Neural cell (in vitro differentiated cells): Measurements from ENCODE around the gene IFIT5. TPM values are rescaled to one million over a fixed set of nuclear protein-coding genes. Genes with fewer than 3 reads are reported as not detected.
A peak's percentile ranks its signal among the peaks of the same experiment; 100 is the strongest.

ENCODE experiments used
- H2AFZ ChIP-seq: fragments of 200-600, 300-800 bp; sonication (generic), shearing (Covaris generic); 2 replicates; pipeline ENCODE4 v1.6.0; 2014; ENCODE audit warnings: low read depth, mild to moderate bottlenecking, antibody characterized with exemption, low read length, moderate library complexity
- H3F3A ChIP-seq: fragments of 200-600 bp; shearing (Covaris generic); 2 replicates; pipeline ENCODE4 v1.6.1; 2016; ENCODE audit warnings: mild to moderate bottlenecking, moderate library complexity, mixed read lengths, antibody characterized with exemption, low read length; ENCODE audit not compliant: insufficient read depth, poor library complexity, severe bottlenecking
- H3K27ac ChIP-seq: fragments of 200-600, 300-800 bp; sonication (generic), shearing (Covaris generic); 2 replicates; pipeline ENCODE4 v1.5.1; 2014; ENCODE audit warnings: mild to moderate bottlenecking, low read length, moderate library complexity
- H3K27me3 ChIP-seq: fragments of 300-800, 200-600 bp; sonication (generic), shearing (Covaris generic); 2 replicates; pipeline ENCODE4 v1.6.0; 2014; ENCODE audit warnings: mild to moderate bottlenecking, low read depth, low read length, moderate library complexity; ENCODE audit not compliant: insufficient read depth
- H3K36me3 ChIP-seq: fragments of 300-800, 200-600 bp; sonication (generic), shearing (Covaris generic); 2 replicates; pipeline ENCODE4 v1.5.1; 2014; ENCODE audit warnings: mild to moderate bottlenecking, antibody characterized with exemption, low read length, moderate library complexity; ENCODE audit not compliant: insufficient read depth
- H3K4me2 ChIP-seq: fragments of 300-800, 200-600 bp; sonication (generic), shearing (Covaris generic); 2 replicates; pipeline ENCODE4 v1.6.0; 2014; ENCODE audit warnings: mild to moderate bottlenecking, low read length
- H3K4me3 ChIP-seq: fragments of 300-800, 200-600 bp; sonication (generic), shearing (Covaris generic); 2 replicates; pipeline ENCODE4 v1.5.1; 2014; ENCODE audit warnings: mild to moderate bottlenecking, low read length, moderate library complexity
- H3K79me2 ChIP-seq: fragments of 200-600 bp; shearing (Covaris generic); replicated peaks from 2 replicates; pipeline ENCODE4 v1.6.0; 2014; ENCODE audit warnings: mild to moderate bottlenecking, low read length, moderate library complexity; ENCODE audit not compliant: insufficient read depth
- H3K9ac ChIP-seq: fragments of 300-800, 200-600 bp; sonication (generic), shearing (Covaris generic); 2 replicates; pipeline ENCODE4 v1.6.1; 2016; ENCODE audit warnings: mild to moderate bottlenecking, low read length, mixed read lengths
- H3K9me2 ChIP-seq: fragments of 200-600 bp; shearing (Covaris generic); 2 replicates; pipeline ENCODE4 v1.6.1; 2016; ENCODE audit warnings: mild to moderate bottlenecking, low read length, mixed read lengths; ENCODE audit not compliant: insufficient read depth
- H3K9me3 ChIP-seq: fragments of 200-600, 300-800 bp; sonication (generic), shearing (Covaris generic); 2 replicates; pipeline ENCODE4 v1.6.1; 2016; ENCODE audit warnings: mild to moderate bottlenecking, mixed run types, low read length, moderate library complexity, mixed read lengths
- H4K20me1 ChIP-seq: fragments of 200-600 bp; shearing (Covaris generic); 2 replicates; pipeline ENCODE4 v1.6.1; 2016; ENCODE audit warnings: mild to moderate bottlenecking, mixed run types; ENCODE audit not compliant: insufficient read depth
- CTCF ChIP-seq: fragments of 450-650 bp; IDR thresholded peaks from 2 replicates; pipeline ENCODE4 v1.5.1; 2014; ENCODE audit warnings: antibody characterized with exemption, mild to moderate bottlenecking, moderate library complexity; ENCODE audit not compliant: poor library complexity, severe bottlenecking
- EP300 ChIP-seq: fragments of 450-650 bp; conservative IDR thresholded peaks from 2 replicates; pipeline ENCODE4 v1.6.1; 2014; ENCODE audit warnings: antibody characterized with exemption, mild to moderate bottlenecking, moderate library complexity; ENCODE audit not compliant: poor library complexity, severe bottlenecking
- EZH2 ChIP-seq: fragments of 200-600, 300-800 bp; shearing (Covaris generic), sonication (generic); IDR thresholded peaks from 2 replicates; pipeline ENCODE4 v1.6.1; 2014; ENCODE audit warnings: antibody characterized with exemption, low read length, borderline replicate concordance, mild to moderate bottlenecking; ENCODE audit not compliant: insufficient read depth, poor library complexity, severe bottlenecking
- MXI1 ChIP-seq: fragments of 450-650 bp; conservative IDR thresholded peaks from 2 replicates; pipeline ENCODE4 v1.6.1; 2014; ENCODE audit warnings: antibody characterized with exemption, mild to moderate bottlenecking; ENCODE audit not compliant: poor library complexity, severe bottlenecking
- POLR2AphosphoS5 ChIP-seq: IDR thresholded peaks from 2 replicates; pipeline ENCODE4 v1.6.1; 2012
- RAD21 ChIP-seq: fragments of 450-650 bp; conservative IDR thresholded peaks from 2 replicates; pipeline ENCODE4 v1.6.1; 2014; ENCODE audit warnings: antibody characterized with exemption, mild to moderate bottlenecking, moderate library complexity
- REST ChIP-seq: IDR thresholded peaks from 2 replicates; pipeline ENCODE4 v1.6.1; 2012; ENCODE audit warnings: borderline replicate concordance
- SMC3 ChIP-seq: fragments of 450-650 bp; conservative IDR thresholded peaks from 2 replicates; pipeline ENCODE4 v1.6.1; 2014; ENCODE audit warnings: antibody characterized with exemption, mild to moderate bottlenecking, moderate library complexity; ENCODE audit not compliant: poor library complexity
- TAF1 ChIP-seq: IDR thresholded peaks from 2 replicates; pipeline ENCODE4 v1.6.1; 2012; ENCODE audit warnings: low read depth
- polyA plus RNA-seq: library from polyadenylated mRNA; depleted of rRNA; stranded (reverse); fragments of >200 nt; gene quantifications from 2 replicates; pipeline ENCODE4 v1.2.3, GENCODE V29; 2014

Gene IFIT5
- polyA plus RNA-seq, 1 donor from 2014 or later: 16.3 TPM

- Histone ChIP-seq H3K9me2 (no peaks in the 10 kb centered on the region), H3K9ac (no peak overlapping the region), H3K4me2 (no peak overlapping the region), H3K79me2 (no peaks in the 10 kb centered on the region), H3K27ac (no peak overlapping the region), H3F3A (no peaks in the 10 kb centered on the region), H3K36me3 (no peaks in the 10 kb centered on the region), H3K4me3 (no peak overlapping the region), H3K9me3 (no peaks in the 10 kb centered on the region), H2AFZ (no peak overlapping the region), H4K20me1 (no peaks in the 10 kb centered on the region), H3K27me3 (no peaks in the 10 kb centered on the region)
- TF ChIP-seq TAF1 (no peak), SMC3 (no peak), REST (no peak), EP300 (no peak), EZH2 (no peak), MXI1 (no peak), RAD21 (no peak), CTCF (no peak), POLR2AphosphoS5 (no peak)
These were observed 10.6 kb downstream of the IFIT5 start for GRCh38 chr10:89425000-89425399.

GRCh38 chr10:89426230-89426868 is 12.0 kb downstream of the IFIT5 start:
- no peaks in the 10 kb centered on the region for H4K20me1 ChIP-seq
- H3K4me2 ChIP-seq: no peak overlapping the region
- H3K36me3 ChIP-seq: no peaks in the 10 kb centered on the region
- H3K27me3 ChIP-seq: no peaks in the 10 kb centered on the region
- no peak overlapping the region for H2AFZ ChIP-seq
- no peaks in the 10 kb centered on the region for H3F3A ChIP-seq
- no peaks in the 10 kb centered on the region for H3K79me2 ChIP-seq
- TF ChIP-seq SMC3 (peak; percentile 87), POLR2AphosphoS5 (no peak), EZH2 (no peak), REST (no peak), EP300 (no peak), MXI1 (no peak), CTCF (peak; percentile 89), RAD21 (peak; percentile 90), TAF1 (no peak)
- no peak overlapping the region for H3K27ac ChIP-seq
- no peak overlapping the region for H3K4me3 ChIP-seq
- H3K9me2 ChIP-seq: no peaks in the 10 kb centered on the region
- no peak overlapping the region for H3K9ac ChIP-seq
- no peaks in the 10 kb centered on the region for H3K9me3 ChIP-seq
